ENCODE results near the gene RARA.

Gene RARA

DNA sequence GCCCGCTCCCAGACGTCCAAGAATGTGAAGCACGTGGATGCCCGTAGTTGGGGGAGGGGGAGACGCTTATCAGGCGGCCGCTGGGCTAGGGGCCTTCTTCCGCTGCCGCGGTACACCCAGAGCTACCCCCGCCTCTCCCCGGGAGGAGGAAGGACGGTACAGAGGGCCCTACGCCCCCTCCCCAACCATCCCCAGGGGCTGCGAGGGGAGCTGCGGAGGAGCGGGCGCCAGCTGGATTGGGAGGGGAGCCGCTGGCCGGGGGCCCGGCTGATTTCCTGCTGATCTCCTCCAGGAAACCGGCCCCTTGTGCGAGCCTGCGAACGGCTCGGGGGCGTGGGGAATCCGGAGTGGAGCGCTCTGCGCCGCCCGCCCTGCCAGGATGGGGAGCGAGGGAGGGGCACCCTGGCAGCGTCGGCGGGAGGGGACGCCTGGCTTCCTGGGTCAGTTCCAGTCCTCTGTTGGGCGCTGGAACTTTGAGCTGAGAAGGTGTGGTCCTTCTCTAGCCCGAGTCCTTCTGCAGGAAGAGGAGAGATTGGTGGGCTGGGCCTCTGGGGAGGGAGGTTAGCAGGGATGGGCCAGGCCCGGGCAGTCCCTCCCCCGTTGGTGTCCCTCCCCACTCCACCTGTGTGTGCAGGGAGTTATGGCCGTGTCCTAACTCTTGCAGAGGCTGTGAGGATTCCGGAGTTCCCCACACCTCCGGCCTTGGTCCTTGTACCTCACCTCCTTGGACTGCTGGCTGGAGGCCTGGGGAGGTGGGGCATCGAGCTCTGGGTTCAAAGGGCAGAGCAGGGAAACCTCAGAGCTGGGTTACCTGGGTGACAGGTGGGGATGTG, 36.4 kb downstream of the RARA start:
- no peak for DNase-seq (ENCODE audit: low read depth in 2 of 2)

DNA sequence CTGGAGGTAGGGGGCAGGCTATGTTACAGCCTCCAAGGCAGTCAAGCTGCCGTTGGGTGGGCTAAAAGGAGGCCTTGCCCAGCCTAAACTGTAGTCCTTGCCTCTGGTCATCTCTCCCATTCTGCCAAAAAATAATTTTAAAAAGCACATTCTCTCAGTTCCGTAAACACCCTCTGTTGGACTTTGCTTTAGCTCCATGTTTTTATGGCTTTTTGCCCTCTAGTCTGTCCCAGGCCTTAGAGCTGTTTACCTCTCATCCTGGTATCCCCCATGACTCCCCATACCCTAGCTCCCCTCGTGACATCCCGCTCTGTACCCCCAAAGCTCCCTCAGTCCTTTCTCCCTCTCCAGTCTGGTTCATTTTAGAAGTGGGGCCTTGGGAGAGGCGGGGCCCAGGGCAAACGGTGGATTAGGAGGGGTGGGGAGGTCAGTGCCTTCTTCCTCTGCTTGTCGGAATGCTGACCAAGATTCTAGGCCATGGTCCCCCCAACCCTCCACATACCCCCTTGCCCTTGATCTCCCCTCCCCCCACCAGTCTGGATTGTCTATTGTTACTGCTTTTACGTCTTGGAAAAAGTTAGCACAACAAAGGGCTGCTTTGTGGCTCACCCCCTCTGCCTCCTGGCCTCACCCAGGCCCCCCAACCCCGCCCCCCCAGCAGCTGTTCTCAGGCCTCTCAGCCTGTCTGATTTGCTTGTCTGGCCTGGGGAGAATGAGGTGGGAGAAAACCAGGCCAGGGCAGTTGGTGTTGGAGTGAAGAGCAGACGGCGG, 37.2 kb downstream of the RARA start:
- no peak for DNase-seq (ENCODE audit: low read depth in 2 of 2)

DNA sequence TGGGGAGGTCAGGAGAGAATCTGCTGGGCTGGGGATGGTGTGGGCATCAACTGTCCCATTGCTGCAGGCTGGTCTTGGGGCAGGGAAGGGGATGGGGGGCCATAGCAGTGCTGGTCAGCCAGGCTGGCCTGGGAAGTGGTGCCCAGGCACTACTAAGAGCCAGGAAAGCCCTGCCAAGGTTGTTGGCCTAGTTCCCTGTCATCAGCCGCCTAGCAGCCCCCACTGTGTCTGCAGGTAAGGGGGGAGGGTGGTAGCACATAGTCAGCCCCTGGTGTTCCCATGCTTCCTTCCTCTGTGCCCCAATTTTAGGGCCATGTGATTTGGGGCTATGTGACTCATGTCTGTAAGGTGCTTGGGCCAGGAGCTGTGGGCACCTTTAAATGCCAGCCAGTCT, 37.8 kb downstream of the RARA start:
- DNase-seq (ENCODE audit: low read depth in 2 of 2) = no peak

DNA sequence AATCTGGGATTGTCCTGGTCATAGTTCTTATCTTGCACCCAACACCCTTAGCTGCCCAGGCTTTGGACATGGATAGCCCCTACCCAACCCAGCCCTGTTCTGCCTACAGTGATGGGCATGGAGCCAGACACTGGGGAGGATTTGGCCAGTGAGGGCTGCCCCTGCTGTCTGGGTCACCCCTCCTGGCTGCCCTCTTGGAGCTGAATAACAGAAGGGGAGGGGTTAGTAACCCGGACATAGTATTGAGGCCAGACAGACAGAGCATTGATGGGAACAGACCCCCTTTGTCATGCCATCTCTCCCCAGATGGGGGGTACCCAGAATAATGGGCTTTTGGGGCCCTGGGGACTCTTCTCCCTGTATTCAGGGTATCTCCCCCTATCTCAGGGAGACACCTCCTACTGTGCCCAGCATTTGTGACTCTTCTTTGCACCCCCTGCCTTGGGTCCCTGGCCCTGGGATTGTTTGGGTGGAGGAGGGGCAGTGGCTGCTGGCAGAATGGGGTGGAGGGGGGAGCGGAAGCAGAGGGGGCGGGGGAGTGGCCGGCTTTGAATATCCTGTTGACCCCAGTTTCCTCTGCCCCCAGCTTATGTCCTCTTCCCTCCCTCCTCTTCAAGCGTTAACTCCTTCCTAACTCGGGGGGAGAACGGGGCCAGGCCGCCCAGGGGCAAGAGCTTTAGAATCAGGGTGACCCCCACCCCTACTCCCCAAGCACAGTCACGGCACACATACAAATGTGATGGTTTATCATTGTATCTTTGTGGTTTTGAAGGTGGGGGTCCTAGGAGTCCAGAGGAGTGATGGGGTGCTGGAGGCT, 38.5 kb downstream of the RARA start:
- no peak for DNase-seq (ENCODE audit: low read depth in 2 of 2)

DNA sequence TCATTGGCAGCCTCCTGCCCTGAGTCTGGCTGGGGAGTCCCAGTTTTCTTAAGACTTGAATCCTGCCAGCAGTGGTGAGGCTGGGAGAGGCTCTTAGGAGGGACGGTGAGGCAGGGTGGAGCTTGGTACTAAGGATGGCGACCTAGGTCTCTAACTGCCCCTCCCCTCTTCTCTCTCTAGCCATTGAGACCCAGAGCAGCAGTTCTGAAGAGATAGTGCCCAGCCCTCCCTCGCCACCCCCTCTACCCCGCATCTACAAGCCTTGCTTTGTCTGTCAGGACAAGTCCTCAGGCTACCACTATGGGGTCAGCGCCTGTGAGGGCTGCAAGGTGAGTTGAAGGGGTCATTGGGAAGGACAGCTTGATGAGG, 39.1 kb downstream of the RARA start:
- no peak for DNase-seq (ENCODE audit: low read depth in 2 of 2)

DNA sequence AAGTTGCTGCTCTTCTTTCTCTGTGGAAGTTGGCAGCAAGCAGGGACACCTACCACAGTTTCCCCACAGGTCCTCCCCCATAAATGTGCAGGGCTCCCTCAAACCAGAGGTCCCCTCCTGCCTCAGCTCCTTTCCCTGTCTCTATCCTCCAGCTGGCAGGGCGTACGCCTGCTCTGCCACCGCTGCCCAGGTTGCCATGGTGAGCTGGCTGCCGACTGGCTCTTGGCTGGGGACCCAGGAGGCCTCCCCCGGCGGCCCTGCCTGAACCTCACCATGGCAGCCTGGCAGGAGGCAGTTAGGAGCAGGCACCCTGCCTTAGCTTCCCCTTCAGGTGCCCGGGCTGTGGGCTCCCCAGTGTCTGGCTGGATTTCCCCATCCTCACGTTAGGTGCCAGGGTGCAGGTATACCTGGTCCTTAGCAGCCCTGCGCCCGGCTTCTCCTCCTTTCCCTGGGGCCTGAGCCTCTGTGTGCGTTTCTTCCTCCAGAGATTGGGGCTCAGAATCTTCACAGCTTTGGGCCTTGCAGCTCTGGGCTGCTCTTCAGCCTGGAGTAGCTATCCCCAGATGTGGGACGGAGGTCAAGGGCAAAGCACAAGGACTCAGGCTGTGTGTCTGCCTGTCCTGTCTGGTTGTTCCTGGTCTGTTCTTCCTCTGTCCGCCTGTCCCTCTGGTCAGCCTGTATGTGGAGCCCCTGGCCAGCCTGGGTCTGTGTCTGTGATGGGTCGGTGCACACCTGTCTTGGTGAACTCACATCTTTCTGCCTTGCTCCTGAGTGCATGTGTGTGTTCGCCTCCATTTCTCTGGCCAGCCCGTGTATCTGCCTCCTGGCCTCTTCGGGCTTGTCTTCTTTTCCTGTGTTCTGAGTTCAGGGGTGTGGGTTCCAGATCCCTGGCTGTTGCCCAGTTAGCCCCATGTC, 39.8 kb downstream of the RARA start:
- DNase-seq (ENCODE audit: low read depth in 2 of 2) = no peak

DNA sequence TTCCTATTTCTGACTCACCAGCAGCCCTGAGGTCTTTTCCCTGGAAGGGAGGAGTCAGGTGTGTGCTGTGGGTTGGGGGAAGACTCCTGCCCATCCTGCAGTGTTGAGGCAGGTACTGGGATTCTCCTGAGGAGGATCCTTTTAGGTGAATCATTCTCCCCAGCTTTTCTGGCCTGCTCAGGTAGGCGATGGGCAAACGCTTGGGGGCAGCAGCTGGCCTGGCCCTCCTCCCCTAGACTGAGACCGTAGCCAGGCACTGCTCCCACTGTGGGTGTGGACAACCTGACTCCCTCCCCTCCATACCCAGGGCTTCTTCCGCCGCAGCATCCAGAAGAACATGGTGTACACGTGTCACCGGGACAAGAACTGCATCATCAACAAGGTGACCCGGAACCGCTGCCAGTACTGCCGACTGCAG, 40.5 kb downstream of the RARA start:
- no peak for DNase-seq (ENCODE audit: low read depth in 2 of 2)

DNA sequence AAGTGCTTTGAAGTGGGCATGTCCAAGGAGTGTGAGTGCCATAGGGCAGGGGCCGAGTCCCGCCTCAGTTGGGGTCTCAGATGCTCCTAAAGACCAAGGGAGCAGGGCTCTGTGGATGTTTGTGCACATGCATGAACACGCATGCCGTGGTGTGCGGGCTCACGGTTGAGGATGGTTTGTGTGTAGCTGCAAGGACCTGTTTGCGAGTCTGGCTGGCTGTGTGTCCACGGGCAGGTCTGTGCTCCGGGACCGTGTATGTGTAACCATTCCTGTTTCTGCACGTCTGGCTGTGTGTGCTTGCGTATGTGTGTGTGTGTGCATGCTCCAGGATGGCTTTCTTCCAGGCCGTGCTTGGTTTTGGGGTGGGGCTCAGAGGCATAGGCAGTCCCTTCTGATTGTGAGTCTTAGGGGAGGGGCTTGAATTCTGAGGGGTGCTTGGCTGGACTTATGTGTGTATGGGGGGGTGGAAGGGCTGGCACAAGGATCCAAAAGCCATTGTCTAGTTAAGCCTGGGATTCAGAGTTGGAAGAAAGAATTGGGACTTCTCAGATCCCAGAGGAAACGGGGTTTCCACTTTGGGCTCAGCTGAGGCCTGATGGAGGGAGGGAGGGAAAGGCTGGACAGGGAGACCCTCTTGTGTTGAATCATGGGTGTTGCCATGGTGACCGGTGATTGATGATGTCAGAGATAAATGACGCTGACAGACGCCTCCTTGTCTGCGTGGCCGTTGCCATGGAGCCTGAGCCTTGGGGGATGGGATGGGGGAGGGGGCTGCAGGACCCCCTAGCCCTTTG, 41.1 kb downstream of the RARA start:
- no peak for DNase-seq (ENCODE audit: low read depth in 2 of 2)

DNA sequence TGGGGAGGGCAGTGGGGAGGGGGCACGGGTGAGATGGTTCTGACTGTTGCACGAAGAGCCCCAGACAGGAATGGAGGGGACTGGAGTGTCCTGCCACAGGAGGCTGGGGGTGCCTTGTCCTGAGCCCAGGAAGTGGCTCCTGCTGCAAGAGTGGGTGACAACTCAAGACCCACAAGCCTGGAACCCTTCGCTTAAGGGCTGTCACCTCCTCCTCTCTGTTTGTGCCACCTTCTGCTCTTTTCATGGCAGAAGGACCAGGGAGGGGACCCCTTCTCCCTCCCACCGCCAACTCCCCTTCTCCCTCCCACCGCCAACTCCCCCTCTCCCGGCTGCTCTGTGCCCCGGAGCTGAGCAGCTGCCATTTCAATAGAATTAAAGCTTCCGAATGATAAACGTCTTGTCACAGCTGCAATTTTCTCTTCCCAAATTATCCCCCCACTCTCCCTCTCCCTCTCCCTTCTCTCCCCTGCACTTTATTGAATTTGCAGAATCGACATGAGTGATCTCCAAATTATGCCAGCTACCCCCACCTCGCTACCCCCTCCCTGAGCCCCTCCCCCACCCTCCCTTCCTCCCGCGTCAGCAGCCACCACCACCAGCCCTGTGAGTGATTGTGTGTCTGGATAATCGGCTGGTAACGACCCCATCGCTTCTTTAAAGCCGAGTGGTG, 41.8 kb downstream of the RARA start:
- DNase-seq (ENCODE audit: low read depth in 2 of 2) = no peak

DNA sequence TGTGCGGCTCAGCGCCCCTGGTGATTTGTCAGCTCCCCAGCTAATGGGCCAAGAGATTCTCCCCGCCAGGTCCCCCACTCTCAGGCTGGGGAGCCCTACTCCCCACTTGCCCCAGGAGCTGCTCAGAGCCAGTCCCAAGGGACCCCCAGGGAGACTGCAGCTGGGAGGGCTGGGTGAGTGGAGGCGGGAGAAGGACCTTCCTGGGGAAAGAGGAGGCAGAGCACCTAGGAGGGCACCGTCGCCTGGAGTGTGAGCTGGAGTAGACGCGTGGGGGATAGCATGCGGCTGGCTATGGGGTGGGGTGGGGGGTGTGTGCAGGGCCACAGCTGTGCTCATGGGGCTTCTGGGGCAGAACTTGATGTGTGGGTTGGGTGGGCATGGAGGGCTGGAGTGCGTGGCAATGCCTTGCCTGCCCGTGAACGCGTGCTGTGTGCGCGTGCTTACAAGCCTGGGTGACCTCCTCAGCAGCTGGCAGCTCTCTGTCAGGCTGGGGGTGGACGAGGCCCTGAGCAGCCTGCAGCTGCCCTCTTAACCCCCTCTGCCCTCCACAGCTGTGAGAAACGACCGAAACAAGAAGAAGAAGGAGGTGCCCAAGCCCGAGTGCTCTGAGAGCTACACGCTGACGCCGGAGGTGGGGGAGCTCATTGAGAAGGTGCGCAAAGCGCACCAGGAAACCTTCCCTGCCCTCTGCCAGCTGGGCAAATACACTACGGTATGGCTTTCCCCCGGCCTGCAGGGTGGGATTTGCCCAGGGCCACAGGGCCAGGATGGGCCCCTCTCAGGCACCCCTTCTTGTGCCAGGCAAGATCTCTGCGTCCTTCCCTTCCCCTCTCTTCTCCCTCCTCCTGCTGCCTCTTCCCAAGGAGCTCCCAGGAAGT, 42.6 kb downstream of the RARA start:
- no peak for DNase-seq (ENCODE audit: low read depth in 2 of 2)

DNA sequence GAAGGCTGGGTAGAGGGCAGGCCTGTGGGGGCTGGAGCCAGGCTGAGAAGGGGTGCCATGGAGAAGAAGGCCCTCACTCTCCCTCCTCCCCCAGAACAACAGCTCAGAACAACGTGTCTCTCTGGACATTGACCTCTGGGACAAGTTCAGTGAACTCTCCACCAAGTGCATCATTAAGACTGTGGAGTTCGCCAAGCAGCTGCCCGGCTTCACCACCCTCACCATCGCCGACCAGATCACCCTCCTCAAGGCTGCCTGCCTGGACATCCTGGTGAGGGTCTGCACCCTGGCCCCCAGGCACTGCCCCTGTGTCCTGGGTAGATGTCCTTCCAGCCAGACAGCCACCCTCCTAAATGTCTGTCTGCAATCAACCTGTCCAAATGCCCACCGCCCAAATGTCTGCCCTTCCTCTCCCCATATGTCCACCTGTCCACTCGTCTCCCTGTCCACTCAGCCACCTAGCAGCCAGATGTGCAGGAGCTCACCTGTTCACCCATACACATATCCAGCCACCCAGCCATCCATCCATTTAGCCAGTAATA, 43.3 kb downstream of the RARA start:
- DNase-seq (ENCODE audit: low read depth in 2 of 2) = no peak

DNA sequence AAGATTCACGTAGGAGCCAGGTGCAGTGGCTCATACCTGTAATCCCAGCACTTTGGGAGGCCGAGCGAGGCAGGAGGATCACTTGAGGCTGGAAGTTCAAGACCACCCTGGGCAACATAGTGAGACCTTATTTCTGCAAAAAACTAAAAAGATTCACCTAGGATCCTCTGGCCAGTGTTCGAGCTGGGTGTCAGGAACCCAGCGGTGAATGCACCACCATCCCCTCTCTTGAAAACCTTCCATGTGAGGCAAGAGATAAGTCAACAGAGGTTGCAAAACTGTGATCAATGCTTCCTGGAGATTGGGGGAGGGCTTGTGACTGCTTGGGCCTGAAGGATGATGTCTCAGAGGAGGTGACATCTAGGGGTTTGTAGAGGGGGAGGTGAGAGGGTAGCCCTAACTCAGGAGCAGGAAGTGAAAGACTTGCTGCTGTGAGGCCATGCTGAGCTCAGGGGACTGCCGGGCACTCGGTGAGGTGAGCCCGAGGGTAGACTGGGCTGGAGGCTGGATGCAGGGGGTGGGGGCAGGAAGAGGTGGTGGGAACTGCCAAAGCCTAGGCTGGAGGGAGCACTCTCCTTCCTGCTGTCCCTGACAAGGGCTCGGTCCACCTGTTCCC, 43.9 kb downstream of the RARA start:
- no peak for DNase-seq (ENCODE audit: low read depth in 2 of 2)

DNA sequence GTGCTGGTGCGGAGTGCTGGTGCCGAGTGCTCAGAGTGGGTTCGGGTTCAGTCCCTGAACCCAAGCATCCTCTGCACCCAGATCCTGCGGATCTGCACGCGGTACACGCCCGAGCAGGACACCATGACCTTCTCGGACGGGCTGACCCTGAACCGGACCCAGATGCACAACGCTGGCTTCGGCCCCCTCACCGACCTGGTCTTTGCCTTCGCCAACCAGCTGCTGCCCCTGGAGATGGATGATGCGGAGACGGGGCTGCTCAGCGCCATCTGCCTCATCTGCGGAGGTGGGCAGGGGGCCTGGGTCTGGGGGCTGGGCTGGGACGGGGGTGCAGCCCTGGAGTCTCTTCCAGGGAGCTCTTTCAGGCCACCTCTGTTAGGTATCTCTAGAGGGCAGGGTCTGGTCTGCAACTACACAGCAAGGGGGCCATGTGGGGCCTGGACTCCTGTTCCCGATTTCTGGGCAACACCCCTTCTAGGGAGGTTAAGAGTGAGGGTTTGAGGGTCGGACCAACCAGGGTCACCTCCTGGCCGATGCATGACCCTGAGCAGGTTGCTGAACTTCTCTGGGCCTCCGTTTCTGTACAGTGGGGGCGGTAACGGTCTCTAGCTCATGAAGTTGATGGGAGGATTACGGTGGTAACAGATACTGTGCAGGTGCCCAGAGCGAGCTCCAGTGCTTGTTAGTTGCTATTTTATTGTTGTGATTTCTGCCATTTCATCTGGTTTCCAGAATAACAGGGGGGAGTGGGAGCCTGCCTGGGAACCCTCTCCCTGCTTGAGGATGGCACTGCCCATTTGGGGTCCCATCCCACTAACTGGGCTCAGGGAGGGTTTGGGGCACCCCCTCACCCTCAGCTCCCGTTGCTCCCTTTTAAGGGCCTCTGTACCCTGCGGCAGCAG, 45.5 kb downstream of the RARA start:
- no peak for DNase-seq (ENCODE audit: low read depth in 2 of 2)

DNA sequence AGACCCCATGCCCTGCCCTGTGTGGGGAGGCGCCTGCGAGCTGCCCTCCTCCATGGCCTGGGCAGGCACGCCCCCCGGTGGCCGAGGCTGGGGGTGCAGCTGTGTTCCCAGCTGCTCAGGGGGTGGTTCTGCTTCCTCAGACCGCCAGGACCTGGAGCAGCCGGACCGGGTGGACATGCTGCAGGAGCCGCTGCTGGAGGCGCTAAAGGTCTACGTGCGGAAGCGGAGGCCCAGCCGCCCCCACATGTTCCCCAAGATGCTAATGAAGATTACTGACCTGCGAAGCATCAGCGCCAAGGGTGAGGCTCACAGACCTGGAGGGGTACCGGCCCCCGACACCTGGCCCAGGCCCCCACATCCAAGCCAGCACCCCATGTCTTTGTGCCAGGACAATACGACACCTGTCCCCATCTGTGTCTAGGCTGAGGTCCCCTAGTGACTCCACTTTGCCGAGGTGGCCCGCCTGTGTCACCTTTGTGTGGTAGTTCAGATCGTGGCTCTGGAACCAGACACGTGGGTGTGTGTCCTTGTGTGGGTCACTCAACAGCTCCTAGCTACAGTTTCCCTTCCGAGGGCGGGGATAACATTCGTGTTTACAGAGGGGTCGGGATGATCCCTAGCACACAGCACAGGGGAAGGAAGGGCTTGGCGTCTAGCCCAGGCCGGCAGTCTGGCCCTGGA, 46.3 kb downstream of the RARA start:
- peak; percentile 63 to 83 for DNase-seq (ENCODE audit: low read depth in 2 of 2)

DNA sequence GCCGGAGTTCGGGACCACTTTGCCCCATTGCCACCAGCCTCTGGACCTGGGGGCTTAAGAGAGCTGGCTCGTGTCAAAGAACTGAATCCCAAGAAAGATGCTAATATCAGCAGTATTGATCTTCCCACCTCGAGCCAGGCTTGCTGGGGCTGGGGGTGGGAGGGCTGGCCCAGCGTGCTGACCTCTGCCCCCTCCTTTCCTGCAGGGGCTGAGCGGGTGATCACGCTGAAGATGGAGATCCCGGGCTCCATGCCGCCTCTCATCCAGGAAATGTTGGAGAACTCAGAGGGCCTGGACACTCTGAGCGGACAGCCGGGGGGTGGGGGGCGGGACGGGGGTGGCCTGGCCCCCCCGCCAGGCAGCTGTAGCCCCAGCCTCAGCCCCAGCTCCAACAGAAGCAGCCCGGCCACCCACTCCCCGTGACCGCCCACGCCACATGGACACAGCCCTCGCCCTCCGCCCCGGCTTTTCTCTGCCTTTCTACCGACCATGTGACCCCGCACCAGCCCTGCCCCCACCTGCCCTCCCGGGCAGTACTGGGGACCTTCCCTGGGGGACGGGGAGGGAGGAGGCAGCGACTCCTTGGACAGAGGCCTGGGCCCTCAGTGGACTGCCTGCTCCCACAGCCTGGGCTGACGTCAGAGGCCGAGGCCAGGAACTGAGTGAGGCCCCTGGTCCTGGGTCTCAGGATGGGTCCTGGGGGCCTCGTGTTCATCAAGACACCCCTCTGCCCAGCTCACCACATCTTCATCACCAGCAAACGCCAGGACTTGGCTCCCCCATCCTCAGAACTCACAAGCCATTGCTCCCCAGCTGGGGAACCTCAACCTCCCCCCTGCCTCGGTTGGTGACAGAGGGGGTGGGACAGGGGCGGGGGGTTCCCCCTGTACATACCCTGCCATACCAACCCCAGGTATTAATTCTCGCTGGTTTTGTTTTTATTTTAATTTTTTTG, 47.1 kb downstream of the RARA start:
- no peak for DNase-seq (ENCODE audit: low read depth in 2 of 2)

All from stimulated activated CD4-positive, alpha-beta T cell treated with anti-CD3 and anti-CD28 coated beads, Interleukin-1b, Interleukin-23, amount 100 ng/mL, for 1 hour (primary cell).